Fibroblast of lung (primary cell): Measurements from ENCODE around the gene MORN4.

Source experiments
- EZH2 ChIP-seq: IDR thresholded peaks from 2 replicates; pipeline ENCODE4 v1.5.1; 2012; ENCODE audit warnings: low read length, control low read depth, mild to moderate bottlenecking; ENCODE audit errors: missing control alignments
- TF ChIP-seq, protein P1 (sequence below), 2 donors: IDR thresholded peaks in 1 of 2; conservative IDR thresholded peaks in 1 of 2; 1 replicate in 1 of 2; 2 replicates in 1 of 2; pipeline ENCODE4 v1.5.1; 2011 to 2012; ENCODE audit warnings: low read length in 2 of 2, control low read depth in 1 of 2, inconsistent platforms in 1 of 2, low read depth in 1 of 2, mild to moderate bottlenecking in 1 of 2

DNA sequence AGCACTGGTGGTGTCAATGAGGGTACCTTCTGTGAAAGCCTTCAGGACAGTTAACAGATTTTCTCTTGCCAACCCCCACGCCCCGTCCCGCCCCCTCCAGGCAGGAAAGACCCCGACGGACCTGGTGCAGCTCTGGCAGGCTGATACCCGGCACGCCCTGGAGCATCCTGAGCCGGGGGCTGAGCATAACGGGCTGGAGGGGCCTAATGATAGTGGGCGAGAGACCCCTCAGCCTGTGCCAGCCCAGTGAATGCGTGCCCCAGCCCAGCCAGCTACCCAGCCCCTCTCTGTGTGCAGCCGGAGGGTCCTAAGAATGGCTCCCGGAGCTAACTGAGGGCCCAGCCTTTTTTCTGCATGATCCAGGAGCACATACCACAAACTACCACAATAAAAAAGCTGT lies 49.8 kb downstream of the MORN4 start:
- TF ChIP-seq, protein P1, sequence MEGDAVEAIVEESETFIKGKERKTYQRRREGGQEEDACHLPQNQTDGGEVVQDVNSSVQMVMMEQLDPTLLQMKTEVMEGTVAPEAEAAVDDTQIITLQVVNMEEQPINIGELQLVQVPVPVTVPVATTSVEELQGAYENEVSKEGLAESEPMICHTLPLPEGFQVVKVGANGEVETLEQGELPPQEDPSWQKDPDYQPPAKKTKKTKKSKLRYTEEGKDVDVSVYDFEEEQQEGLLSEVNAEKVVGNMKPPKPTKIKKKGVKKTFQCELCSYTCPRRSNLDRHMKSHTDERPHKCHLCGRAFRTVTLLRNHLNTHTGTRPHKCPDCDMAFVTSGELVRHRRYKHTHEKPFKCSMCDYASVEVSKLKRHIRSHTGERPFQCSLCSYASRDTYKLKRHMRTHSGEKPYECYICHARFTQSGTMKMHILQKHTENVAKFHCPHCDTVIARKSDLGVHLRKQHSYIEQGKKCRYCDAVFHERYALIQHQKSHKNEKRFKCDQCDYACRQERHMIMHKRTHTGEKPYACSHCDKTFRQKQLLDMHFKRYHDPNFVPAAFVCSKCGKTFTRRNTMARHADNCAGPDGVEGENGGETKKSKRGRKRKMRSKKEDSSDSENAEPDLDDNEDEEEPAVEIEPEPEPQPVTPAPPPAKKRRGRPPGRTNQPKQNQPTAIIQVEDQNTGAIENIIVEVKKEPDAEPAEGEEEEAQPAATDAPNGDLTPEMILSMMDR (conservative IDR thresholded peaks at IDR 0.05 in 1 of 2, IDR thresholded peaks at IDR 0.05 in 1 of 2; ENCODE audit: low read depth in 1 of 2, low read length in 2 of 2) = no peak
- no peak for TF ChIP-seq EZH2
